NCI-H1694 (cell line): ENCODE data around the gene GPR42.
"Not testable (repeated sequence)": the region's sequence is repeated elsewhere in the genome, so short reads cannot be mapped to it uniquely, and the experiment has no call there.

Experiments used
- DNase-seq: peaks from one replicate; lab custom pipeline; 2025; lab: John Stamatoyannopoulos, UW

The GPR42 gene

GRCh38 chr19:35347171-35347929 lies 23.5 kb upstream of the GPR42 start, which contains the start of gene FFAR1:
FFAR1 (plus strand) TSS chr19:35347902; CDS start chr19:35351552, 3,650 bp downstream.
- no peak for DNase-seq

- DNase-seq, result no peak
Observed at GRCh38 chr19:35347930-35348298, 23.0 kb upstream of the GPR42 start.

- no peak for DNase-seq
Observed at GRCh38 chr19:35348911-35349611, 21.8 kb upstream of the GPR42 start.

- DNase-seq, result no peak
Observed at GRCh38 chr19:35349614-35350521, 21.0 kb upstream of the GPR42 start.

GRCh38 chr19:35350591-35350990 lies 20.3 kb upstream of the GPR42 start:
- DNase-seq, result no peak

GRCh38 chr19:35351411-35352176 lies 19.3 kb upstream of the GPR42 start:
- DNase-seq, result no peak

- no peak for DNase-seq
Observed at GRCh38 chr19:35352177-35352447, 18.8 kb upstream of the GPR42 start.

- DNase-seq, result peak; percentile 64
Observed at GRCh38 chr19:35352448-35353304, 18.2 kb upstream of the GPR42 start.

- no peak for DNase-seq
Observed at GRCh38 chr19:35353635-35354034, 17.2 kb upstream of the GPR42 start.

- DNase-seq, result no peak
Observed at GRCh38 chr19:35354898-35355297, 16.0 kb upstream of the GPR42 start.

- DNase-seq, result no peak
Observed at GRCh38 chr19:35355791-35356460, 14.9 kb upstream of the GPR42 start.

- no peak for DNase-seq
Observed at GRCh38 chr19:35357867-35358573, 12.8 kb upstream of the GPR42 start, which contains the start of gene FFAR3. FFAR3 (plus strand) TSS chr19:35358460; CDS start chr19:35358891, 431 bp downstream.

- DNase-seq, result not testable (repeated sequence)
Observed at GRCh38 chr19:35358834-35359233, 12.0 kb upstream of the GPR42 start.

GRCh38 chr19:35359395-35359794 lies 11.5 kb upstream of the GPR42 start:
- DNase-seq, result not testable (repeated sequence)

- not testable (repeated sequence) for DNase-seq
Observed at GRCh38 chr19:35360081-35360480, 10.8 kb upstream of the GPR42 start.

- no peak for DNase-seq
Observed at GRCh38 chr19:35360880-35361420, 9.9 kb upstream of the GPR42 start.

- no peak for DNase-seq
Observed at GRCh38 chr19:35362261-35363000, 8.4 kb upstream of the GPR42 start.

GRCh38 chr19:35363001-35363590 lies 7.8 kb upstream of the GPR42 start:
- no peak for DNase-seq
